K562 (cell line): ENCODE measurements around the gene ANO4. TPM values are rescaled to one million over a fixed set of nuclear protein-coding genes. Genes with fewer than 3 reads are reported as not detected.

Experiments used
- ATAC-seq: fragments of 200-7000 bp; cut with Tn5 transposase; 3 replicates; pipeline ENCODE4 v1.9.1; 2020; ENCODE audit warnings: moderate library complexity
- BruUV-seq: library from RNA; stranded (reverse); fragments of 400-500 nt; replicated peaks from 2 replicates; lab custom pipeline; 2021; lab: Mats Ljungman, UMichigan
- CTCF ChIA-PET: fragments of 300-600 bp; formaldehyde crosslinking; extraction: SDS; loops from one replicate; lab custom pipeline; 2021; ENCODE audit warnings: low intra/inter-chr PET ratio; lab: Yijun Ruan, JAX
- POLR2A ChIA-PET: fragments of 300-600, 350-650 bp; sonication (Branson Sonifier 250); formaldehyde crosslinking; extraction: SDS; loops from one replicate; lab custom pipeline; 2021; ENCODE audit warnings: antibody characterized with exemption, inconsistent platforms; lab: Yijun Ruan, JAX
- DNase-seq, 4 experiments: peaks; one replicate each; pipeline versions ENCODE4 v3.0.0 to v3.0.0-alpha.2; 2011 to 2018; ENCODE audit warnings: low spot score in 3 of 4, mixed read lengths in 3 of 4; ENCODE audit errors: extremely low read depth in 1 of 4
- FAIRE-seq: peaks from 2 replicates; lab custom pipeline; 2011; peaks lifted over from hg19 to GRCh38; lab: Jason Lieb, UNC
- H2AFZ ChIP-seq: 2 replicates; pipeline ENCODE4 v1.6.0; 2011; ENCODE audit warnings: low read depth, low read length, control low read depth, inconsistent platforms
- H3K27ac ChIP-seq: fragments of 200-600 bp; 3 replicates; pipeline ENCODE4 v1.8.0; 2011; ENCODE audit warnings: low read depth, mild to moderate bottlenecking, control low read depth, inconsistent platforms, low read length, moderate library complexity, mixed read lengths; ENCODE audit errors: extremely low read depth
- H3K27me3 ChIP-seq, 2 experiments: fragments of 300-600 bp in 1 of 2; 2 replicates in 1 of 2; 3 replicates in 1 of 2; pipeline versions ENCODE4 v1.6.0 to v1.8.0; 2011; ENCODE audit warnings: inconsistent platforms in 2 of 2, low read length in 2 of 2, mild to moderate bottlenecking in 1 of 2, mixed read lengths in 1 of 2, moderate library complexity in 1 of 2; ENCODE audit not compliant: control insufficient read depth in 2 of 2, insufficient read depth in 2 of 2
- H3K36me3 ChIP-seq: fragments of 300-600 bp; 3 replicates; pipeline ENCODE4 v1.8.0; 2011; ENCODE audit warnings: mild to moderate bottlenecking, low read length, inconsistent platforms; ENCODE audit not compliant: control insufficient read depth, insufficient read depth
- H3K4me1 ChIP-seq, 2 experiments: fragments of 200-600 bp in 1 of 2; replicated peaks in 1 of 2; 2 replicates in 1 of 2; 3 replicates in 1 of 2; pipeline versions ENCODE4 v1.5.1 to v1.8.0; 2011; ENCODE audit warnings: inconsistent platforms in 2 of 2, low read length in 2 of 2, mild to moderate bottlenecking in 1 of 2, mixed read lengths in 1 of 2, moderate library complexity in 1 of 2; ENCODE audit not compliant: control insufficient read depth in 2 of 2, insufficient read depth in 2 of 2
- H3K4me2 ChIP-seq: 2 replicates; pipeline ENCODE4 v1.6.1; 2011; ENCODE audit warnings: low read length, control low read depth, inconsistent platforms, mixed read lengths; ENCODE audit not compliant: insufficient read depth
- H3K4me3 ChIP-seq: fragments of 200-600 bp; sonication (generic), shearing (Covaris generic); 2 replicates; pipeline ENCODE4 v1.5.1; 2016; ENCODE audit warnings: control low read depth, inconsistent platforms
- H3K79me2 ChIP-seq: fragments of 200-600 bp; 3 replicates; pipeline ENCODE4 v1.8.0; 2011; ENCODE audit warnings: low read length, inconsistent platforms; ENCODE audit not compliant: control insufficient read depth, insufficient read depth
- H3K9ac ChIP-seq, 2 experiments: 2 replicates each; pipeline versions ENCODE4 v1.6.0 to v1.6.1; 2011; ENCODE audit warnings: low read depth in 2 of 2, low read length in 2 of 2, control low read depth in 1 of 2, inconsistent platforms in 1 of 2, mild to moderate bottlenecking in 1 of 2, mixed read lengths in 1 of 2; ENCODE audit not compliant: insufficient read depth in 1 of 2
- H3K9me1 ChIP-seq: one replicate; pipeline ENCODE4 v1.6.0; 2011; ENCODE audit warnings: inconsistent platforms, mild to moderate bottlenecking, low read length, moderate library complexity; ENCODE audit not compliant: control insufficient read depth, insufficient read depth
- H3K9me3 ChIP-seq: replicated peaks from 2 replicates; pipeline ENCODE4 v1.5.1; 2011; ENCODE audit warnings: low read depth, low read length, inconsistent platforms; ENCODE audit not compliant: control insufficient read depth, insufficient read depth
- H4K20me1 ChIP-seq: replicated peaks from 2 replicates; pipeline ENCODE4 v1.6.1; 2011; ENCODE audit warnings: low read length, inconsistent platforms, mixed read lengths; ENCODE audit not compliant: control insufficient read depth, insufficient read depth
- CHD2 ChIP-seq: IDR thresholded peaks from 2 replicates; pipeline ENCODE4 v1.6.1; 2011; ENCODE audit warnings: low read depth, low read length
- CUX1 ChIP-seq: fragments of 200-800 bp; sonication (Bioruptor generic); IDR thresholded peaks from 2 replicates; pipeline ENCODE4 v1.6.1; 2016; ENCODE audit warnings: missing genetic modification characterization, missing compliant biosample characterization
- HDAC2 ChIP-seq: fragments of 450-650 bp; IDR thresholded peaks from 2 replicates; pipeline ENCODE4 v1.6.1; 2016; ENCODE audit warnings: mild to moderate bottlenecking
- HIVEP1 ChIP-seq: fragments of 250-450 bp; sonication (Bioruptor Pico); IDR thresholded peaks from 2 replicates; pipeline ENCODE4 v1.4.0; 2020; ENCODE audit warnings: mild to moderate bottlenecking
- POLR2B ChIP-seq: fragments of 450-650 bp; IDR thresholded peaks from 2 replicates; pipeline ENCODE4 v1.6.1; 2018; ENCODE audit warnings: low read depth; ENCODE audit not compliant: partially characterized antibody
- RFX1 ChIP-seq: fragments of 450-650 bp; IDR thresholded peaks from 2 replicates; pipeline ENCODE4 v1.6.1; 2016; ENCODE audit warnings: mild to moderate bottlenecking, moderate library complexity
- ZNF217 ChIP-seq: sonication (generic); formaldehyde crosslinking; IDR thresholded peaks from 2 replicates; pipeline ENCODE4 v1.8.0; 2022; ENCODE audit warnings: mild to moderate bottlenecking, missing genetic modification reagents
- ZNF23 ChIP-seq: fragments of 250-450 bp; sonication (Bioruptor Pico); IDR thresholded peaks from 2 replicates; pipeline ENCODE4 v1.4.0; 2020; ENCODE audit warnings: mild to moderate bottlenecking
- ZNF699 ChIP-seq: fragments of 250-450 bp; sonication (Bioruptor Pico); IDR thresholded peaks from 2 replicates; pipeline ENCODE4 v1.8.0; 2021; ENCODE audit warnings: mild to moderate bottlenecking, moderate library complexity; ENCODE audit not compliant: insufficient replicate concordance
- in situ Hi-C: fragments of 300-500 bp; cut with MboI; formaldehyde crosslinking; loops from 4 replicates; pipeline ENCODE4 v1.15.0; 2018; ENCODE audit warnings: inconsistent platforms, mixed read lengths
- intact Hi-C: fragments of 100-400 bp; cut with micrococcal nuclease; formaldehyde crosslinking; loops from 2 replicates; pipeline ENCODE4 v1.14.2; 2022
- polyA plus RNA-seq, 8 experiments: library from polyadenylated mRNA; depleted of rRNA in 4 of 8; stranded (reverse) in 5 of 8; unstranded in 3 of 8; fragments of >200 nt; fragmentation: Nextera tagmentation in 2 of 8; fragmentation: Illumina TruSeq in 1 of 8; extraction: Ambion mirVana in 2 of 8; extraction: Trizol in 1 of 8; gene quantifications; 2 replicates each; pipeline versions ENCODE4 v1.2.1 to v1.2.3, GENCODE V29; 2011 to 2014; ENCODE audit warnings: inconsistent platforms in 1 of 8, missing spikeins in 1 of 8
- total RNA-seq, 7 experiments: library from RNA; depleted of rRNA in 6 of 7; stranded (reverse); fragments of >200 nt in 6 of 7; fragmentation: Illumina TruSeq in 2 of 7; extraction: Trizol in 2 of 7; gene quantifications; 2 replicates each; pipeline versions ENCODE4 v1.2.1 to v1.2.3, GENCODE V29; 2011 to 2021; ENCODE audit warnings: low replicate concordance in 1 of 7

The ANO4 gene
- total and polyA plus RNA-seq, 9 of the 15 experiments (the other 6 are each of a cell fraction or from before 2014, with no cell fraction given) = not detected

- no peak for TF ChIP-seq CUX1 (CRISPR knock-in tag)
- no peak for TF ChIP-seq HDAC2
- no peak for TF ChIP-seq POLR2B
- no peak for TF ChIP-seq RFX1
- no peak for TF ChIP-seq ZNF699 (CRISPR knock-in tag)
- no peak for TF ChIP-seq CHD2
- TF ChIP-seq ZNF217 (CRISPR knock-in tag) = no peak
These were observed 256.1 kb downstream of the ANO4 start (continued) for GRCh38 chr12:101050631-101051030.

- BruUV-seq = no TSS peak
- ChIA-PET CTCF (no interaction called here), POLR2A (no interaction called here)
- FAIRE-seq (no peak), ATAC-seq (no peak), DNase-seq (no peak)
- H3K9ac ChIP-seq = no peak overlapping the region
- H3K27me3 ChIP-seq = no peaks in the 10 kb centered on the region
- no peak overlapping the region for H3K27ac ChIP-seq
- in situ Hi-C loops (no loop called here), intact Hi-C loops (no loop called here)
- no peaks in the 10 kb centered on the region for H3K9me3 ChIP-seq
- no peaks in the 10 kb centered on the region for H3K36me3 ChIP-seq
- TF ChIP-seq HIVEP1 = no peak
- TF ChIP-seq ZNF23 = no peak
- H2AFZ ChIP-seq = no peak overlapping the region
- no peak overlapping the region for H3K4me3 ChIP-seq
- H3K4me1 ChIP-seq = no peaks in the 10 kb centered on the region
- no peaks in the 10 kb centered on the region for H3K79me2 ChIP-seq
- no peaks in the 10 kb centered on the region for H4K20me1 ChIP-seq
- H3K9me1 ChIP-seq = no peaks in the 10 kb centered on the region
- no peak overlapping the region for H3K4me2 ChIP-seq
These were observed 256.6 kb downstream of the ANO4 start for GRCh38 chr12:101051151-101051550.
